Cardiac atrium fibroblast (primary cell): ENCODE results near the gene PGAM5. TPM values are rescaled to one million over a fixed set of nuclear protein-coding genes. Genes with fewer than 3 reads are reported as not detected.

Experiments used
- total RNA-seq: library from RNA; depleted of rRNA; stranded (reverse); fragments of >200 nt; gene quantifications from 2 replicates; pipeline ENCODE4 v1.2.3, GENCODE V29; 2015

Gene PGAM5
- 16.6 and 22.4 TPM in 2 replicates for total RNA-seq

GRCh38 chr12:132710405-132711079 is at the start of gene PGAM5:
PGAM5 (plus strand) TSS chr12:132710842; CDS start chr12:132710877, 35 bp downstream.

GRCh38 chr12:132687211-132688164 is 23.2 kb upstream of the PGAM5 start, which contains the start of the genes POLE and PXMP2:
POLE (minus strand) TSS chr12:132687342; CDS start chr12:132687315, 27 bp downstream.
PXMP2 (plus strand) TSS chr12:132687587; CDS start chr12:132687671, 84 bp downstream.

DNA sequence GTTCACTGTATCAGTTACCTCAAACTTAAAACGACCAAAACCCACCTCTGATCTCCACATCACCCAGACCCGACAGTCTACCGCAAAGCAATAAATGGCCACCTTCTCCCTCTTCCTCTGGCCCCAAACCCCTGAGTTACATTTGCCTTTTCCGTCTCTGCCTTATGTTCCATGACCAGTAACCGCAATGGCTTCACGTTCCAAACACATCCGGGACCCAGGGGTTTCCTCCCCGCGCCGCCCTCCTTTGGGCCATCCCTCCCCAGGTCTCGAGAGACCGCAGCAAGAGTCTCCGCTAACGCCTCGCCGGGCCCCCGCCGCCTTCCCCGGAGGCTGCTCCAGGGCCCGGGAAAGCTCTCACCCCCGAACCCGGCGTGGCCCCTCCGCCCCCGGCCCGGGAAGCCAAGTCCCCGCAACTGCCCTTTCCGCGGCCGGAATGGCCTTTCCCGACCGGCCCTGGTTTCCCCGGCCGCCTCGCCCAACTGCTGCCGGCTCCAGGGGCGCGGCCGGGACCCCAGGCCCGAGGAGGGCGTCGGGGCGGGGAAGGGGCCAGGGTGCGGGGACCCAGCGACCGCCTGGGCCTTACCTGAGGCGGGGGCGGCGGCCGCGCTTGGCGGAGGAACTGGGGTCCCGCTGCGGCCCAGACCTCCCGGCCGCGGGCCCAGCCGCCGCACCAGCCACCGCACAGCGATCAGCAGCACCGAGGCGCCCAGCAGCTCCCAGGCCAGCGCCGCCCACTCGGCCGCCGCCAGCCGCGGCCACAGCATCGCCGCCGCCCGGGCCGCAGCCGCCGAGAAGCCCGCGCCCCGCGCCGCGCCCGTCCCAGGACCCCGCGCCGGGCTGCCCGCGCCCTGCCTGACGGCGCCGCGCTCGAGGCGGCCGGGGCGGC is 50.6 kb downstream of the PGAM5 start, which contains the start of gene ANKLE2:
Gene ANKLE2 (minus strand): TSS at position 801 of the 889 bp plus-strand sequence. CDS start 34 bp downstream, at position 767.

Other genes starting within 250 kb of the PGAM5 start
- gene FBRSL1, start 220.7 kb upstream of the PGAM5 start, total RNA-seq: 6.5 and 6.9 TPM in 2 replicates
- gene LRCOL1, start 100.3 kb upstream of the PGAM5 start, total RNA-seq: not detected in 2 replicates
- not detected in 2 replicates for gene P2RX2, start 92.1 kb upstream of the PGAM5 start, total RNA-seq
- 9.4 and 18.4 TPM in 2 replicates for gene POLE, start 23.5 kb upstream of the PGAM5 start, total RNA-seq
- 46.8 and 48.4 TPM in 2 replicates for gene PXMP2, start 23.3 kb upstream of the PGAM5 start, total RNA-seq
- gene ANKLE2, start 51.0 kb downstream of the PGAM5 start, total RNA-seq: 36.8 and 43.0 TPM in 2 replicates
- gene GOLGA3, start 118.0 kb downstream of the PGAM5 start, total RNA-seq: 74.0 and 86.0 TPM in 2 replicates
- 29.8 and 36.8 TPM in 2 replicates for gene CHFR, start 176.8 kb downstream of the PGAM5 start, total RNA-seq
- 4.5 and 5.0 TPM in 2 replicates for gene ZNF605, start 245.5 kb downstream of the PGAM5 start, total RNA-seq